ENCODE results near the gene KLHDC7B. TPM values are rescaled to one million over a fixed set of nuclear protein-coding genes. Genes with fewer than 3 reads are reported as not detected.

Gene KLHDC7B
- total RNA-seq, 2 experiments from 2014 or later: 5.8 to 6.8 TPM

DNA sequence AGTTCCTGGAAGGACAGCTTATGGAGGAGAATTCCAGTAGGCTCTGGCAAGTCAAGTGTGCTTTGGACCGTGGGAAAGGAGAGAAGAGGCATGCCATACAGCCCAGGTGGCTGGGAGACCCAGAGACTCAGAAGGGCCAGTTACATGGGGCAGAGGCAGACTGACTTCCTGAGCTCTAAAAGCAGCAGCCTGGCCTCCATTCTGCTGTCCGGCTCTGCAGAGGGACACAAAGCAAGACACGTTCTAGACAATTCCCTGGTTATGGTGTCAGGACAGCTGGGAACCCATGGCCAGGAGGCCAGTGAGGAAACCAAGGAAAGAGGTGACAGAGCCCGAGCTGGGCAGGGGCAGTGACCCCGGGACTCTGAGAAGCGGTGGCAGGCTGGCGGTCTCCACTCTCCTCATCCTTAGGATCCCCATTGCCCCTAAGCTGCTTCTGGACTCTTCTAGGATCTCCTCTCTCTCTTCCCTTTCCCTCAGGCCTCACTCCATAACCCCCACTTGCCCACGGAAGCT is 29.8 kb downstream of the KLHDC7B start:
- ChIA-PET CTCF (interaction anchor here (0.6 to 3.6 kb wide), 5 partner anchors 10 to 232 kb away, joined by 3 to 18 read pairs (median 4); partner anchors contain the start of genes PPP6R2, SCO2 and SYCE3), POLR2A (interaction anchor here (0.8 to 1.9 kb wide), 8 partner anchors 9 to 50 kb away, joined by 3 to 6 read pairs (median 3); partner anchors contain the start of genes KLHDC7B, SCO2 and SYCE3)
- H3K4me3 Mint-ChIP-seq: no peak overlapping the region
- no peaks in the 10 kb centered on the region for H3K27me3 Mint-ChIP-seq
- DNase-seq: no peak
- TF ChIP-seq, protein P1, sequence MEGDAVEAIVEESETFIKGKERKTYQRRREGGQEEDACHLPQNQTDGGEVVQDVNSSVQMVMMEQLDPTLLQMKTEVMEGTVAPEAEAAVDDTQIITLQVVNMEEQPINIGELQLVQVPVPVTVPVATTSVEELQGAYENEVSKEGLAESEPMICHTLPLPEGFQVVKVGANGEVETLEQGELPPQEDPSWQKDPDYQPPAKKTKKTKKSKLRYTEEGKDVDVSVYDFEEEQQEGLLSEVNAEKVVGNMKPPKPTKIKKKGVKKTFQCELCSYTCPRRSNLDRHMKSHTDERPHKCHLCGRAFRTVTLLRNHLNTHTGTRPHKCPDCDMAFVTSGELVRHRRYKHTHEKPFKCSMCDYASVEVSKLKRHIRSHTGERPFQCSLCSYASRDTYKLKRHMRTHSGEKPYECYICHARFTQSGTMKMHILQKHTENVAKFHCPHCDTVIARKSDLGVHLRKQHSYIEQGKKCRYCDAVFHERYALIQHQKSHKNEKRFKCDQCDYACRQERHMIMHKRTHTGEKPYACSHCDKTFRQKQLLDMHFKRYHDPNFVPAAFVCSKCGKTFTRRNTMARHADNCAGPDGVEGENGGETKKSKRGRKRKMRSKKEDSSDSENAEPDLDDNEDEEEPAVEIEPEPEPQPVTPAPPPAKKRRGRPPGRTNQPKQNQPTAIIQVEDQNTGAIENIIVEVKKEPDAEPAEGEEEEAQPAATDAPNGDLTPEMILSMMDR (IDR thresholded peaks at IDR 0.05): no peak
- H3K4me1 Mint-ChIP-seq (ENCODE audit: low read depth): peaks cover 9% of the 10 kb centered on the region
- ATAC-seq: no peak
- intact Hi-C loops (cut with micrococcal nuclease): no loop called here
- H3K36me3 Mint-ChIP-seq (ENCODE audit: low read depth): peaks cover 26% of the 10 kb centered on the region
- H3K27ac Mint-ChIP-seq: no peak overlapping the region
- H3K9me3 Mint-ChIP-seq: no peaks in the 10 kb centered on the region

DNA sequence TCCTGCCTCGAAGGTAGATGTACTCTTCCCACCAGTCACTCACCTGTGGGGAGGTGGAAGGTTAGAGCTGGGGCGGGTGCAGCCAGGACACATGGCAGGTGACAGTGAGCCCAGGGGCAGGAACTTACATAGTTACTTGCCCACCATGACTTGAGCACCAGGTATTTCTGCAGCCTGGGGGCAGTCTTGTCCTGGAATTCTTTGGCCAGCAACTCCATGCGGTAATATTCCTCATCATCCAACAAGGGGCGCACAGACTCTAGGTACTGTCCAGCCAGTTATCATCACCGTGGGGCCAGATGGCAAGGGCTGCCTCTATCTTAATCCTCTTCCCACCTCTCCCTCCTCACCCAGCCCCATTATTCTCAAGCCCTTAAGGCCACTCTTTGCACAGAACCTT is 30.4 kb downstream of the KLHDC7B start:
- no peak for DNase-seq
- no peaks in the 10 kb centered on the region for H3K27me3 Mint-ChIP-seq
- no peak overlapping the region for H3K4me3 Mint-ChIP-seq
- CTCF ChIA-PET: interaction anchor here (1.3 to 3.6 kb wide), 3 partner anchors 10 to 115 kb away, joined by 3 to 18 read pairs (median 11); partner anchors contain the start of gene SYCE3
- peaks cover 9% of the 10 kb centered on the region for H3K4me1 Mint-ChIP-seq (ENCODE audit: low read depth)
- TF ChIP-seq, protein P1 (IDR thresholded peaks at IDR 0.05): no peak
- H3K9me3 Mint-ChIP-seq: no peaks in the 10 kb centered on the region
- POLR2A ChIA-PET: interaction anchor here (0.8 to 1.9 kb wide), 5 partner anchors 13 to 50 kb away, joined by 3 to 6 read pairs (median 5); partner anchors contain the start of genes KLHDC7B, SCO2 and SYCE3
- peaks cover 23% of the 10 kb centered on the region for H3K36me3 Mint-ChIP-seq (ENCODE audit: low read depth)
- intact Hi-C loops (cut with micrococcal nuclease): no loop called here
- no peak overlapping the region for H3K27ac Mint-ChIP-seq
- ATAC-seq: no peak

DNA sequence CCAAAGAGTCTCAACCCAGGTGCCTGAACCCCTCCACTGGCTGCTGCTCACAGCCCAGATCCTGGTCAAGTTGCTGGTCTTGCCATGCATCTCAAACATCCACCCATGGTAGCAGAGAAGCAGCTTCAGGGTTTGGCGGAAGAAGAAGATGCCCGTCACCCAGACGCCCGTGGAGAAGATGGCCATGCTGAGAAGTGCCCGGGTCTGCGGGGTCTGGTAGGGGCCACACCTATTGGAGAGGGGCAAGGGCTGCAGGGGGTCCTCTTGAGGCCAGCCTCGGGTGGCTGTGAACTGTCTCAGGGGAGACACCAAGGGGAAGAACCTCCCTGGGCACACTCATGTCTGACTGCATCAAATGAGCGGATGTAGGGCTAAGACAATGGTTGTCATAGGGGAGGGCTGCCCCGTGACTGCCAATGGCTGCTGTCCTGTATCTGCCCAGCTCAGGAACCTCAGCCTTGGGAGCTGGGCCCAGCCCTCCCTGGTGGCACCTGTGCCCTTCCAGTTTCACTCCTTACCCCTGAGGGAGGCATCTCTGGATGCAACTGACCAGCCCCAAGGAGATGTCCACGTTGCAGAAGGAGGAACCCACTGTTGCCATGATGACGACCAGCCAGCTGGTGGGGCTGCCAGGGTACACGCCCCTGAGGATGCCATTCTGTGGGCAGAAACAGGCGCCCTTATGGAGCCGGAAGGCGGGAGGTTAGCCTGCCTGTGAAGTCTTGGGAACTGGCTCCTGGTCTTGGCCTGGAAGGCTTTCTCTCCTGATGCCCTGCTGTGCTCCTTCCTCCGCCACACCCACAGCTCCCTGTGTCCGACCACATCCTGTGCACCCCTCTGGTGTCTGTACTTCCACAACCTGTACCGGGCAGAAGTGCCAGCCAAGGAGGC is 31.4 kb downstream of the KLHDC7B start:
- TF ChIP-seq, protein P1 (IDR thresholded peaks at IDR 0.05): no peak
- DNase-seq (no peak), ATAC-seq (peak; percentile 35)
- no peak overlapping the region for H3K4me3 Mint-ChIP-seq
- CTCF ChIA-PET: interaction anchor here (1.3 to 3.6 kb wide), 2 partner anchors 14 to 51 kb away, joined by 3 to 18 read pairs; partner anchors contain the start of genes SCO2 and SYCE3
- intact Hi-C loops (cut with micrococcal nuclease): no loop called here
- H3K4me1 Mint-ChIP-seq (ENCODE audit: low read depth): peaks cover 17% of the 10 kb centered on the region
- H3K27me3 Mint-ChIP-seq: no peaks in the 10 kb centered on the region
- H3K36me3 Mint-ChIP-seq (ENCODE audit: low read depth): peaks cover 27% of the 10 kb centered on the region
- no peak overlapping the region for H3K27ac Mint-ChIP-seq
- POLR2A ChIA-PET: interaction anchor here (0.7 to 1.9 kb wide), 5 partner anchors 14 to 51 kb away, joined by 3 to 7 read pairs (median 5); partner anchors contain the start of gene SCO2
- no peaks in the 10 kb centered on the region for H3K9me3 Mint-ChIP-seq

DNA sequence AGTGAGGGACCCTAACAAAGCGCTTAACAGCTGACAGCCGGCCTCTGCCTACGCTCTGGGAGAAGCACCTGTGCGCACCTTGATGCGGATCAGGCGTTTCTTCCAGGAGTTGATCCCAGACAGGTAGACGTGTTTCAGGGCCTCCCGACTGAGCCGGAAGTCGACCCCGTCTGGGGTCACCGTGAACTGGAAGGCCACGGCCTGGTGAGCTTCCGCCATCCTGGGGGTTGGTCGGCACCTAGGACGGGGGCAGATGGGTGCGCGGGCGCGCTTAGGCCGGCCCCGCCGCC is 31.9 kb downstream of the KLHDC7B start:
- Mint-ChIP-seq H3K9me3 (no peaks in the 10 kb centered on the region), H3K4me3 (no peak overlapping the region), H3K27ac (no peak overlapping the region), H3K27me3 (no peaks in the 10 kb centered on the region), H3K4me1 (ENCODE audit: low read depth) (peaks cover 17% of the 10 kb centered on the region), H3K36me3 (ENCODE audit: low read depth) (peaks cover 23% of the 10 kb centered on the region)
- TF ChIP-seq, protein P1 (IDR thresholded peaks at IDR 0.05): no peak
- DNase-seq (no peak), ATAC-seq (no peak)
- intact Hi-C loops (cut with micrococcal nuclease): no loop called here
- CTCF ChIA-PET: interaction anchor here (1.3 to 3.6 kb wide), 2 partner anchors 14 to 52 kb away, joined by 3 to 18 read pairs; partner anchors contain the start of genes SCO2 and SYCE3
- POLR2A ChIA-PET: interaction anchor here (0.7 to 1.6 kb wide), 4 partner anchors 12 to 52 kb away, joined by 3 to 9 read pairs (median 5); partner anchors contain the start of gene SCO2

All from activated CD8-positive, alpha-beta T cell treated with anti-CD3 and anti-CD28 coated beads for 36 hours (primary cell).